HepG2 (cell line): Measurements from ENCODE around the gene ESR2.

Source experiments
- BRF2 ChIP-seq: sonication (generic); formaldehyde crosslinking; IDR thresholded peaks from 2 replicates; pipeline ENCODE4 v1.8.1; 2022; ENCODE audit warnings: mild to moderate bottlenecking, missing genetic modification reagents
- CTCF ChIP-seq: sonication (generic); formaldehyde crosslinking; IDR thresholded peaks from 2 replicates; pipeline ENCODE4 v1.5.0; 2020; ENCODE audit warnings: mild to moderate bottlenecking, missing genetic modification reagents, moderate library complexity
- EP300 ChIP-seq, 3 experiments: sonication (generic) in 1 of 3; formaldehyde crosslinking in 1 of 3; IDR thresholded peaks; 2 replicates each; pipeline versions ENCODE4 v1.5.1 to v1.6.1; 2011 to 2020; ENCODE audit warnings: low read depth in 2 of 3, low read length in 2 of 3, borderline replicate concordance in 1 of 3, improper control_type of control experiment in 1 of 3, mild to moderate bottlenecking in 1 of 3, missing genetic modification reagents in 1 of 3, moderate library complexity in 1 of 3
- EZH2 ChIP-seq: conservative IDR thresholded peaks from 2 replicates; pipeline ENCODE4 v1.6.1; 2012; ENCODE audit warnings: mild to moderate bottlenecking, low read depth, low read length, moderate library complexity
- GATAD2A ChIP-seq: IDR thresholded peaks from 2 replicates; pipeline ENCODE4 v1.6.1; 2016
- MXI1 ChIP-seq: IDR thresholded peaks from 3 replicates; pipeline ENCODE4 v1.6.1; 2012; ENCODE audit warnings: low read depth, low read length, inconsistent platforms, borderline replicate concordance
- NFYB ChIP-seq: sonication (generic); formaldehyde crosslinking; IDR thresholded peaks from 2 replicates; pipeline ENCODE4 v1.4.0; 2020; ENCODE audit warnings: missing genetic modification reagents
- PCBP2 ChIP-seq: fragments of 200-400 bp; formaldehyde crosslinking; optimal IDR thresholded peaks from 2 replicates; pipeline ENCODE3; 2018; ENCODE audit warnings: low read length, low read depth; ENCODE audit not compliant: poor library complexity, severe bottlenecking
- RBAK ChIP-seq: sonication (generic); formaldehyde crosslinking; IDR thresholded peaks from 2 replicates; pipeline ENCODE4 v1.5.1; 2020; ENCODE audit warnings: mild to moderate bottlenecking, missing genetic modification reagents
- RFX5 ChIP-seq: IDR thresholded peaks from 2 replicates; pipeline ENCODE4 v1.6.1; 2011; ENCODE audit warnings: low read depth, low read length, improper control_type of control experiment
- TFDP2 ChIP-seq: sonication (generic); formaldehyde crosslinking; IDR thresholded peaks from 2 replicates; pipeline ENCODE4 v1.4.0; 2020; ENCODE audit warnings: missing genetic modification reagents
- ZFX ChIP-seq: sonication (generic); formaldehyde crosslinking; IDR thresholded peaks from 2 replicates; pipeline ENCODE4 v1.4.0; 2020; ENCODE audit warnings: mild to moderate bottlenecking, low read depth, missing genetic modification reagents, moderate library complexity
- ZNF10 ChIP-seq: sonication (generic); formaldehyde crosslinking; IDR thresholded peaks from 2 replicates; pipeline ENCODE4 v1.4.0; 2020; ENCODE audit warnings: mild to moderate bottlenecking, low read depth, missing genetic modification reagents, borderline replicate concordance
- ZNF3 ChIP-seq: IDR thresholded peaks from 2 replicates; pipeline ENCODE4 v1.7.0; 2017; ENCODE audit warnings: inconsistent platforms

GRCh38 chr14:64202716-64203115 is 91.5 kb downstream of the ESR2 start:
- TF ChIP-seq EP300 (IDR thresholded peaks at IDR 0.05; ENCODE audit: low read depth in 2 of 2, low read length in 2 of 2) (no peak), EP300 (CRISPR knock-in tag; IDR thresholded peaks at IDR 0.05; ENCODE audit: borderline replicate concordance) (no peak), ZFX (no peak), CTCF (CRISPR knock-in tag) (no peak), RBAK (no peak), ZNF10 (CRISPR knock-in tag) (no peak), TFDP2 (CRISPR knock-in tag) (no peak), EZH2 (no peak), RFX5 (no peak), PCBP2 (no peak), GATAD2A (CRISPR knock-in tag) (no peak), MXI1 (no peak), NFYB (CRISPR knock-in tag) (no peak), ZNF3 (CRISPR knock-in tag) (no peak), BRF2 (CRISPR knock-in tag) (no peak)
